Central memory CD8-positive, alpha-beta T cell (primary cell): ENCODE results near the gene CTSC.

Source experiments
- ATAC-seq: fragments of 150-1000 bp; cut with Tn5 transposase; replicated peaks from 2 replicates; pipeline ENCODE4 v1.10.0; 2022; ENCODE audit warnings: mild to moderate bottlenecking, moderate FRiP score, moderate number of reproducible peaks; ENCODE audit not compliant: poor library complexity, severe bottlenecking; ENCODE audit errors: extremely low read depth
- DNase-seq, 2 donors: peaks; one replicate each; pipeline ENCODE4 v3.0.0; 2021; ENCODE audit warnings: low spot score in 2 of 2
- H3K27ac Mint-ChIP-seq: one replicate; pipeline ENCODE4 v1.8.0; 2022; ENCODE audit warnings: low read depth, mild to moderate bottlenecking, moderate library complexity, mixed read lengths
- H3K27me3 Mint-ChIP-seq: one replicate; pipeline ENCODE4 v1.8.0; 2022; ENCODE audit warnings: mixed read lengths
- H3K36me3 Mint-ChIP-seq: one replicate; pipeline ENCODE4 v1.8.0; 2022; ENCODE audit warnings: mild to moderate bottlenecking, moderate library complexity, mixed read lengths; ENCODE audit not compliant: insufficient read depth
- H3K4me1 Mint-ChIP-seq: one replicate; pipeline ENCODE4 v1.8.0; 2022; ENCODE audit warnings: mixed read lengths
- H3K4me3 Mint-ChIP-seq: one replicate; pipeline ENCODE4 v1.8.0; 2022; ENCODE audit warnings: mild to moderate bottlenecking, moderate library complexity, mixed read lengths
- H3K9me3 Mint-ChIP-seq: one replicate; pipeline ENCODE4 v1.8.0; 2022; ENCODE audit warnings: mixed read lengths

The CTSC gene

DNA sequence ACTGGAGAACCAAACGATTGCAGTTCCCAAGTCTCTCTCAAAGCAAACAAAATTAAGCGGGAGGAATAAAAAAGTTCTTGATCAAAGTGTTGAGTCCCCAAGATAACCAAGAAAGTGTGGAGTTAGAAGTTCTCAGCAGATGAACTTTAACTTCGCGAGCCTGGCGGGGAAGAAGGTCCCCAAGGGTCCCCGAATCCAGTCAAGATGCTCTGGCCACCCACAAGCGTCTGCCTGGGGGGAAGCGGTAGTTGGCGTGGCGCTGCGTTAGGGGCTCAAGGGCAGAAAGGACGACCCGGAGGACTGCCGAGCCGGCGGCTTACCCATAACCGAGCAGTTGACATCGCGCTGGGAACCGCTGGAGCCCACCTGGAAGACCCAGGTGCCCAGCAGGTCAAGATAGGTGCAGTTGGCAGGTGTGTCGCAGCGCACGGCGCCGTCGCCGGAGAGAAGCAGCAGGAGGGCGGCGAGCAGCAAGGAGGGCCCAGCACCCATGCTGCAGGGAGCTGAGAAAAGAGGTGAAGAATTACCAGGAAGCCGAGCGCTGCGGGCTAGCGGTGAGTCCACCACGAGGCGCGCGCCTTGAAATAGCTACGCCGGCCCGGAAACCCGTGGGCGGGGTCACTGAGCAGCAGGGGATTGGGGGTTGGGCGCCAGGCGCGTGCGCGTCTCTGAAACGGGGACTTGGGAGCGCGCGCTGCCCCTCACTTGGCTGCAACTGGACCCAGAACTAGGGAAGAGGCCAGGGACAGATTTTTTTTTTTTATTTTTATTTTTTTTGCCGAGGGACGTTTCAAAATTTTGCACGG, at the start of gene CTSC:
Gene CTSC (minus strand): TSS at position 556 of the 806 bp plus-strand sequence. CDS start 64 bp downstream, at position 492.
- peaks cover 34% of the 10 kb centered on the region for H3K36me3 Mint-ChIP-seq
- H3K4me3 Mint-ChIP-seq: peak within 1 kb of the TSS; percentile 97
- H3K4me1 Mint-ChIP-seq: peaks cover 58% of the 10 kb centered on the region

DNA sequence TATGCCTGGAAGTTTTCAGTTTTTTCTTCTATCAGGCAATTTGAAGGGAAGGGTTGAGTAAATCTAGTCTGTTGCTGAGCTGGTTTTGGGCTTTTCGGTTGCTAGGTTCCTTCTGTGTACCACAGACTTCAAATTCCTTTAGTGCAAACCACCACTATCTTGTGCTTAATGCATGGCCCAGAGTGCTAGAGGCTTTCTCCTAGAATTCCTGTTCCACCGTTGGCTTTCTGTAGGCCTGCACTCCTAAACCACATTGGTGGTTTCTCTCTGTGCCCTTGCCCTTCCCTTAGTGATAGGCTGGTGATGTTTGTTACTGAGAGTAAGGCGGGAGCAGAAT, 47.1 kb upstream of the CTSC start:
- H3K4me3 Mint-ChIP-seq: no peak overlapping the region
- no peaks in the 10 kb centered on the region for H3K27me3 Mint-ChIP-seq
- no peak for ATAC-seq
- no peak for DNase-seq
- H3K27ac Mint-ChIP-seq: peak overlapping the region; percentile 44
- H3K9me3 Mint-ChIP-seq: no peaks in the 10 kb centered on the region
- peaks cover 5% of the 10 kb centered on the region for H3K4me1 Mint-ChIP-seq
- no peaks in the 10 kb centered on the region for H3K36me3 Mint-ChIP-seq

More for the DNA sequence above, at the start of gene CTSC:
- peak; percentile 87 for ATAC-seq
- no peaks in the 10 kb centered on the region for H3K27me3 Mint-ChIP-seq
- peak; percentile 86 to 89 for DNase-seq
- no peaks in the 10 kb centered on the region for H3K9me3 Mint-ChIP-seq
- H3K27ac Mint-ChIP-seq: peak within 1 kb of the TSS; percentile 98

DNA sequence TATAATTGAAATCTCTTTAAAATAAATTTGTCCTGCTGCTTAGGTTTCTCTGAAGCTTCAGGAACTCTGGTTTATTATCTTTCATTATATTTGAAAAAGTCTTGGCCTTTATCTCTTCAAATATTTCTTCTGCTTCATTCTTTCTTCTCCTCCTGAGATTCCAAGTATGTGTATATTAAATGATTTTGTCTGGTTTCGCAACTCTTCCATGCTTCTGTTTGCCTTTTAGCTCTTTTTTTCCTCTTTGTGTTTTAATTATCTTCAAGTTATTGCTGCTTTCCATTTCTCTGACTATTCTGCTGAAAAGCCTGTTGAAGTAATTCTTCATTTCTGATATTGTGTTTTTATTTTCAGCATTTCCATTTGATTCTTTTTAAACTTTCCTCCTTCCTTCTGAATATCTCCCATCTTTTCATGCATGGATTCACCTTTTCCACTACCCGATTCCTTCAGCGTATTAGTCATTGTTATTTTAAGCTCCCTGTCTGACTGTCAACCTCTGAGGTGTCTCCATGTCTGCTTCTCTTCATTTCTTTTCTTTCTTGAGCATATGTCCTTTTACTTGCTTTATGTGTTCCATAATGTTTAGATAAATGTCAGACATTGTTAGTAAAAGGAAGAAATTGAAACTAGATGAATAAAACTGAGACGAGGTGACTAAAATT, 46.6 kb upstream of the CTSC start:
- no peaks in the 10 kb centered on the region for H3K36me3 Mint-ChIP-seq
- DNase-seq (no peak), ATAC-seq (no peak)
- H3K27ac Mint-ChIP-seq: no peak overlapping the region
- H3K27me3 Mint-ChIP-seq: no peaks in the 10 kb centered on the region
- peaks cover 5% of the 10 kb centered on the region for H3K4me1 Mint-ChIP-seq
- no peak overlapping the region for H3K4me3 Mint-ChIP-seq
- H3K9me3 Mint-ChIP-seq: no peaks in the 10 kb centered on the region

- Mint-ChIP-seq H3K4me3 (no peak overlapping the region), H3K36me3 (no peaks in the 10 kb centered on the region), H3K27me3 (no peaks in the 10 kb centered on the region), H3K27ac (no peak overlapping the region), H3K9me3 (no peaks in the 10 kb centered on the region), H3K4me1 (peaks cover 5% of the 10 kb centered on the region)
- no peak for ATAC-seq
- no peak for DNase-seq
Observed at GRCh38 chr11:88383447-88383846, 45.9 kb upstream of the CTSC start.

- Mint-ChIP-seq H3K36me3 (no peaks in the 10 kb centered on the region), H3K27me3 (no peaks in the 10 kb centered on the region), H3K9me3 (no peaks in the 10 kb centered on the region), H3K4me3 (no peak overlapping the region), H3K4me1 (peaks cover 5% of the 10 kb centered on the region), H3K27ac (no peak overlapping the region)
- no peak for DNase-seq
- ATAC-seq: no peak
Observed at GRCh38 chr11:88379130-88379529, 41.6 kb upstream of the CTSC start.

DNA sequence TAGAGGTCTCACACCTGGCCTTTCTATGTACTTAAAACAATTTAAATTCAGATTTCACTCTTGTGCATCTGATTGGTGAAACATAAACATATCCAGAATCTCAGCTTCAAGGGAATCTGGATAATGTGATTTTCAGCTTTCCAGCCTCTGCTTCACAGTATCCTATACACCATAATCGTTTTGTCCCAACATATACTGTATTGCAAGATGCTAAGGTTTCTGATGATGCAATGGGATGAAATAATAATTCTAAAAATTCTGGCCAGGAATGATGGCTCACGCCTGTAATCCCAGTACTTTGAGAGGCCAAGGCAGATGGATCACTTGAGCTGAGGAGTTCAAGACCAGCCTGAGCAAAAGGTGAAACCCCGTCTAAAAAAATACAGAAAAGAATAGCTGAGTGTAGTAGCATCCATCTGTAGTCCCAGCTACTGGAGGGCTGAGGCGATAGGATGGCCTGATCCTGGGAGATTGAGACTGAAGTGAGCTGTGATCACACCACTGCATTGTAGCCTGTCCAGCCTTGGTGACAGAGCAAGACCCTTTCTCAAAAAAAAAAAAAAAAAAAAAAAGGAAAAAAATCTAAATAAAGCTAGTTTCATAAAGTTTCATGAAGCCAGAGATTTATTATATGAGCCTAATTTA, 41.0 kb upstream of the CTSC start:
- Mint-ChIP-seq H3K9me3 (no peaks in the 10 kb centered on the region), H3K4me1 (peaks cover 5% of the 10 kb centered on the region), H3K4me3 (no peak overlapping the region), H3K36me3 (no peaks in the 10 kb centered on the region), H3K27me3 (no peaks in the 10 kb centered on the region), H3K27ac (no peak overlapping the region)
- ATAC-seq (no peak), DNase-seq (no peak)

DNA sequence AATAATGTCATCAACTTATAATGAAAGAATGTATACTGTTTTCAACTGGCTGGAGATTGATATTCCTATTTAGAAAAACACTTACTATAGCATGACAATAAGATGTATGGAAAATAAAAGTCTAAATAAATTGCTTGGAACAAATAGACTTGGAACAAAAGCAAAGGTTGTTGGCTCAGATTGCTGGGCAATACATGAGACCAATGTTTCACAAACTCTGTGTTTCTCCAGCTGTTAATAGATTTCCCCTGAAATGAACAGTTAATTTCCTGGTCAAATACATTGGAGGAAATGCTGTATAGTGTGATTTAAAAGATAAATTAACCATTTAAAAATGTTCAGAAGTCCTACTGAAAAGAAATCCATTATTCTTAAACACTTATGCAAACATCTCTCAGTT, 40.1 kb upstream of the CTSC start:
- no peak overlapping the region for H3K27ac Mint-ChIP-seq
- no peaks in the 10 kb centered on the region for H3K27me3 Mint-ChIP-seq
- H3K36me3 Mint-ChIP-seq: no peaks in the 10 kb centered on the region
- ATAC-seq: no peak
- peaks cover 5% of the 10 kb centered on the region for H3K4me1 Mint-ChIP-seq
- no peak for DNase-seq
- H3K9me3 Mint-ChIP-seq: no peaks in the 10 kb centered on the region
- H3K4me3 Mint-ChIP-seq: no peak overlapping the region

GRCh38 chr11:88377144-88377543, 39.6 kb upstream of the CTSC start:
- Mint-ChIP-seq H3K4me1 (peaks cover 5% of the 10 kb centered on the region), H3K9me3 (no peaks in the 10 kb centered on the region), H3K4me3 (no peak overlapping the region), H3K27ac (no peak overlapping the region), H3K36me3 (no peaks in the 10 kb centered on the region), H3K27me3 (no peaks in the 10 kb centered on the region)
- ATAC-seq (no peak), DNase-seq (no peak)

GRCh38 chr11:88375927-88376470, 38.5 kb upstream of the CTSC start:
- ATAC-seq (no peak), DNase-seq (no peak)
- Mint-ChIP-seq H3K27ac (no peak overlapping the region), H3K4me1 (peaks cover 5% of the 10 kb centered on the region), H3K27me3 (no peaks in the 10 kb centered on the region), H3K4me3 (no peak overlapping the region), H3K36me3 (no peaks in the 10 kb centered on the region), H3K9me3 (no peaks in the 10 kb centered on the region)

- ATAC-seq (no peak), DNase-seq (no peak)
- Mint-ChIP-seq H3K4me1 (peaks cover 5% of the 10 kb centered on the region), H3K27ac (no peak overlapping the region), H3K9me3 (no peaks in the 10 kb centered on the region), H3K36me3 (no peaks in the 10 kb centered on the region), H3K4me3 (no peak overlapping the region), H3K27me3 (no peaks in the 10 kb centered on the region)
Observed at GRCh38 chr11:88370782-88371181, 33.2 kb upstream of the CTSC start.

GRCh38 chr11:88367310-88367709, 29.8 kb upstream of the CTSC start:
- peaks cover 16% of the 10 kb centered on the region for H3K4me1 Mint-ChIP-seq
- H3K4me3 Mint-ChIP-seq: no peak overlapping the region
- H3K36me3 Mint-ChIP-seq: no peaks in the 10 kb centered on the region
- H3K9me3 Mint-ChIP-seq: no peaks in the 10 kb centered on the region
- DNase-seq (no peak), ATAC-seq (no peak)
- no peaks in the 10 kb centered on the region for H3K27me3 Mint-ChIP-seq
- no peak overlapping the region for H3K27ac Mint-ChIP-seq

DNA sequence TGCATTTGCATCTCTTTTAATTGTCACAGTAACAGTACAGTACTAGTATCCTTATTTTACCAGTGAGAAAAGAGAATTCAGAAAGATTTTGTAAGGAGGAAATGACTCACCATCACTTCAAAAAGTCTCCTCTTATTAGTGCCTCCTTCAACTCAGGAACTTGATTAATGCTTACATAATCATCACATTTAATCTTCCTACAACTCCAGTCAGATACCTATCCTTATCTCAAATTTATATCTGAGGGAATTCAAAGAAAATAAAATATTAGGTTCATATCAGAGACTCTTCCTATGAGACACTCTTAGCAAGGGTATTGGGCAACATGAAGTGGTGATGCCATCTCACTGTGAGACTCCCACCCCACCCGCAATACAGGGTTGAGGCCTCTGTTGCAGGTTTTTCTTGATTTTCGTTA, 26.1 kb upstream of the CTSC start:
- no peaks in the 10 kb centered on the region for H3K9me3 Mint-ChIP-seq
- H3K36me3 Mint-ChIP-seq: no peaks in the 10 kb centered on the region
- no peak overlapping the region for H3K4me3 Mint-ChIP-seq
- ATAC-seq (no peak), DNase-seq (no peak)
- no peaks in the 10 kb centered on the region for H3K27me3 Mint-ChIP-seq
- no peak overlapping the region for H3K27ac Mint-ChIP-seq
- peaks cover 30% of the 10 kb centered on the region for H3K4me1 Mint-ChIP-seq
